NCI-H748 treated with DMSO at 0.1 percent for 48 hours (cell line): ENCODE results near the gene DPP6.

Experiments
- DNase-seq: peaks from one replicate; lab custom pipeline; 2025; lab: John Stamatoyannopoulos, UW

Gene DPP6

GRCh38 chr7:154769001-154769400, 716.8 kb downstream of the DPP6 start:
- no peak for DNase-seq

- no peak for DNase-seq
Observed at GRCh38 chr7:154769527-154769926, 717.3 kb downstream of the DPP6 start.

GRCh38 chr7:154770361-154770760, 718.2 kb downstream of the DPP6 start:
- no peak for DNase-seq

- DNase-seq, result no peak
Observed at GRCh38 chr7:154770962-154771361, 718.8 kb downstream of the DPP6 start.

- no peak for DNase-seq
Observed at GRCh38 chr7:154774303-154774969, 722.2 kb downstream of the DPP6 start.

- DNase-seq, result no peak
Observed at GRCh38 chr7:154775681-154776080, 723.5 kb downstream of the DPP6 start.

- DNase-seq, result no peak
Observed at GRCh38 chr7:154776350-154776749, 724.2 kb downstream of the DPP6 start.

GRCh38 chr7:154777023-154777422, 724.8 kb downstream of the DPP6 start:
- no peak for DNase-seq

- no peak for DNase-seq
Observed at GRCh38 chr7:154777489-154777888, 725.3 kb downstream of the DPP6 start.

GRCh38 chr7:154777908-154778307, 725.7 kb downstream of the DPP6 start:
- DNase-seq, result no peak

- DNase-seq, result no peak
Observed at GRCh38 chr7:154781369-154782303, 729.4 kb downstream of the DPP6 start.

- no peak for DNase-seq
Observed at GRCh38 chr7:154783281-154783909, 731.2 kb downstream of the DPP6 start.

GRCh38 chr7:154785898-154786297, 733.7 kb downstream of the DPP6 start:
- no peak for DNase-seq

- DNase-seq, result peak; percentile 20
Observed at GRCh38 chr7:154789404-154789803, 737.2 kb downstream of the DPP6 start.

- DNase-seq, result no peak
Observed at GRCh38 chr7:154791611-154792010, 739.4 kb downstream of the DPP6 start.

GRCh38 chr7:154792436-154793055, 740.3 kb downstream of the DPP6 start:
- DNase-seq, result no peak

GRCh38 chr7:154794147-154794780, 742.1 kb downstream of the DPP6 start:
- no peak for DNase-seq

GRCh38 chr7:154795014-154795413, 742.8 kb downstream of the DPP6 start:
- no peak for DNase-seq

- DNase-seq, result no peak
Observed at GRCh38 chr7:154795437-154795836, 743.2 kb downstream of the DPP6 start.

- no peak for DNase-seq
Observed at GRCh38 chr7:154804449-154804848, 752.3 kb downstream of the DPP6 start.

GRCh38 chr7:154812027-154812426, 759.8 kb downstream of the DPP6 start:
- no peak for DNase-seq
